ENCODE results near the gene AP3D1.
A peak's percentile ranks its signal among the peaks of the same experiment; 100 is the strongest.

The AP3D1 gene

GRCh38 chr19:2081873-2082810 lies 69.2 kb downstream of the AP3D1 start:
- DNase-seq = peak; percentile 62

DNA sequence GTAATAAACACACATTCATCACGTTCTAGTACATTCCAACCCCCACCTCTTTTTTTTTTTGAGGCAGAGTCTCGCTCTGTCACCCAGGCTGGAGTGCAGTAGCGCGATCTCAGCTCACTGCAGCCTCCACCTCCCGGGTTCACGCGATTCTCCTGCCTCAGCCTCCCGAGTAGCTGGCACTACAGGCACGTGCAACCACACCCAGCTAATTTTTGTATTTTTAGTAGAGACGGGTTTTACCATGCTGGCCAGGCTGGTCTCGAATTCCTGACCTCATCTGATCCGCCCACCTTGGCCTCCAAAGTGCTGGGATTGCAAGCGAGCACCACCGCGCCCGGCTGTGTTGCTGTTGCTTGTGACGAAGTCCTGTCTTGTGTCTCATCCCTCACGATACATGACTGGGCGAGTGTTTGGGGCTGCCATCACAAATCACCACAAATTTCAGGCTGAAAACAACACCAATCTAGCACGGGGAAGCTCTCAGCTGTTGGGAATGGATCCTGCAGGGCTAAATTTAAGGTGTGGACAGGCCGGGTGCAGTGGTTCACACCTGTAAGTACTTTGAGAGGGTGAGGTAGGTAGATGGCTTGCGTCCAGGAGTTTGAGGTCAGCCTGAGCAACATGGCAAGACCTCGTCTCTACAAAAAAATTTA lies 70.9 kb downstream of the AP3D1 start:
- no peak for DNase-seq

DNA sequence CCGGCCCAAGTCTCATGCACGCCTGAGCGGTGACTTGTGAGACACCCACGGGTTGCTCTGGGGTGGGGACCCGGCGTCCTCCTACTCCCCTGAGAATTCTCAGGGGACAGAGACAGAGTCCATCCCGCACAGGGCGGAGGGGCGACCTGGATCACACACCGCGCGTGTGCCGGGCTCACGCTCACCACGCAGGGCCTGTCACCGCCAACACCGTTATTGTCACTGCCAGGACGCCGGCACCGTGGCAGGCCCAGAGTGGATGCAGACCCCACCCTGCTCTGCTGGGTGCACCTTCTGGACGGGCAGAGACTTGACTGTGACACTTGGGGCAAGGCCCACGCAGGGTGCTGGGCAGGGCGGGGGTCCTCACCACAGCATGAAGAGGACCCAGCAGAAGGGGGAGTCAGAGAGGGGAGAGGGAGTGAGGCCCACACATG lies 71.5 kb downstream of the AP3D1 start:
- DNase-seq = no peak

DNA sequence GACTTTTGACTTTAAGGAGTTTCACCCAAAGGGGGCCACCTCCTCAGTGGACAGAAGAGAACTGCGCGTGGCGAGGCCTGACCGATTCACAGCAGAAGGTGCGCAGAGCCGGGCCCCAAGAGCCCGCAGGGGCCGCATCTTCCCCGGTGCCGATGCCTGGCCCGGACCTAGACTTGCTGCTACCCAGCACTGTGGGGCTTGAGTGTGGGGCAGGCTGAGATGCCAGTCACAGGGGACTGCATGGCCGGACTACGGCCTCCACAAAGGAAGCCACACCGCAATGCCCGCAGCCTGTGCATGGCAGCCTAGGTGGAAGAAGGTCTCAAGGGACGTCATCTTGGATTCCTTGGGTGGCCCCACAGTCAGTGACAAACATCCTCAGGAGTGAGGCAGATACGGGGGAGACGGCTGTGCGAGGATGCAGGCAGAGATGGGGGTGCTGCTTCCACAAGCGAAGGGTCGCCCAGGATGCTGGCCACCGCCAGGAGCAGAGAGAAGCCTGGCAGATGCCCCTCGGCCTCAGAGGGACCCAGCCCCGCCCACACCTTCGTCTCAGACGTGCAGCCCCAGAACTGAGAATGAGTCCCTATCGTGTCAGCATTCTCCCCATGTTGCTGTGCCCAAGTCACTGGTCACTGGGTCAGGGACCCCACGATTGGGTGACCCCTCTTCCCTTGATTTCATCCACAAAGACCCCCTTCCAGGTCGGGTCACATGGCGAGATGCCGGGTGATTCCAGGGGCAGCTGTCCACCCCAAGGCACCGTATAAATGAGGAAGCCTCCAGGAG lies 72.1 kb downstream of the AP3D1 start:
- no peak for DNase-seq

DNA sequence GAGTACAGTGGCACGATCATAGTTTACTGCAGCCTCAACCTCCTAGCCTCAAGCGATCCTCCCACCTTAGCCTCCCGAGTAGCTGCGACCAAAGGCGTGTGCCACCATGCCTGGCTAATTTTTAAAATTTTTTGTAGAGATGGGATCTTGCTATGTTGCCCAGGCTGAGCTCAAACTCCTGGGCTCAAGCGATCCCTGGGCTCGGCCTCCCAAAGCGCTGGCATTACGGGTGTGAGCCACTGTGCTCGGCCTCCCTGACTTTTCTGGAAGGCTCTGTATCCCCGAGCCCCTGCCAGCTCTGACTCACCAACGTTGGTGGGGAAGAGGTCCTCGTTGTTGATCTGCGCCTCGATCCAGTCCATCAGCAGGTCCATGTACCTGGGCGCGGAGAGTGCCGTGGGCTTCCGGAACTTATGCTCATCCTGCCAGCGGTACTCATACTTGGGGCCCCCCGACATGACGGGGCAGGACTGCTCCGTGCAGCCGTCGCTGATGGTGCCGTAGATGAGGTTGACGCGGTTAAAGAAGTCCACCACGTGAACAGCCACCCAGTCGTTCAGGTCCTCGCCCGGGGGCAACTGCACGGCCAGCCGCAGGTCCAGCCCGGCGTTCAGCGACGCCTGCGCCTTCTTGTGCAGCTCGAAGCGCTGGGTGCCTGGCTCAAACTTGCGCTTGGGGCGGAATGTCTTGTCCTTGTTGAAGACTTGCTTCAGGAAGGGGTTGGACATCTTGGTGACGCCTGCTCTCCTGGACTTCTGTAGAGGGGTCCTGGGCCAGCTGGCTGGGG lies 73.3 kb downstream of the AP3D1 start:
- no peak for DNase-seq

- no peak for DNase-seq
Observed at GRCh38 chr19:2077398-2077797, 74.0 kb downstream of the AP3D1 start.

DNA sequence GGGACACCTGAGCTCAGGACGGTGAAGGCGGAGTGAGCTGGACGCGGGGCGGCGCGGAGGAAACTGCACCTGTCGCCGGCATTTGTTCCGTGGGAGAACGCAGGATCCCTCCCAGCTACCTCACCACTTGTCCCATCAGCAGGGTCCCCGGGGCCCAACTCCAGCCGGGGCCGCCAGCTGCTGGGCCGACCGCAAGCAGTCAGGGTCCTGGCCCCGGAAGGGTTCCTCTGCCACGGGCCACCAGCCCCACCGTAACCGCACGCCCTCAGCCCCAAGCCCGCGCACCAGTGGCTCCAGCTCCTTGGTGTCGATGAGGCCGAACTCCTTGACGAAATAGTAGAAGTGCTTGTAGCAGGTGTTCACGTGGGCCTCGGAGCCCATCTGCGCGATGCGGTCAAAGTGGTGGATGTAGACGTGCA lies 74.8 kb downstream of the AP3D1 start:
- no peak for DNase-seq

- DNase-seq = no peak
Observed at GRCh38 chr19:2072757-2073551, 78.4 kb downstream of the AP3D1 start.

- no peak for DNase-seq
Observed at GRCh38 chr19:2070986-2071673, 80.2 kb downstream of the AP3D1 start.

GRCh38 chr19:2070436-2070827 lies 80.9 kb downstream of the AP3D1 start:
- no peak for DNase-seq

- DNase-seq = no peak
Observed at GRCh38 chr19:2064788-2065524, 86.4 kb downstream of the AP3D1 start.

DNA sequence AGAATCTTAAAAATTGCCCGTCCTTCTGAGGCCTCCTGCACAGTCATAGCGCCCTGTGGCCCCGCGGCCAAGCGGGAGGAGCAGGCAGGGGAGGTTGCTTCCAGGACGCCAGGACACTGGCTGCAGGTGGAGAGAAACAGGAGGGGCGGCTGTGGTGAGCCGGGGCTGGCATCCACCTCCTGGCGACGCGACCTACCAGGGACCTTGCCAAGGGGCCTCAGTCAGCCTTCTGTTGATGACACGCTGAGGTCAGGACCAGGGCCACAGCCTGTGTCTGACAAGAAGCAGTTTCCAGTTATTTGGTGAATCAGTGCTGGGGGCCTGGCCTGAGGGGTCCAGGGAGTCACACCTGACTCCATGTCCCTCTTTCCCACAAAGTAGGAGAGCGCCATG lies 87.0 kb downstream of the AP3D1 start:
- no peak for DNase-seq

DNA sequence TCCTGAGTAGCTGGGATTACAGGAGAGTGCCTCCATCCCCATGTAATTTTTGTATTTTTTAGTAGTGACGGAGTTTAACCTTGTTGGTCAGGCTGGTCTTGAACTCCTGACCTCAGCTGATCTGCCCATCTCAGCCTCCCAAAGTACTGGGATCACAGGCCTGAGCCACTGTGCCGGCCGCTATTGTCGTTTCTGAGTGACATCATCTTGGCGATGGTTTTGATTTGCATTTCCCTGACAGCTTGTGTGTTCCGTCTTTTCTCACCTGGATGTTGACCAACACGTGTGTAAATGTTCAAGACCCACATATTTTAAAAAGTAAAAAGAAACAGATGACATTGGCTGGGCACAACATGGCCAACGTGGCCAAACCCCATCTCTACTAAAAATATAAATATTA lies 87.5 kb downstream of the AP3D1 start:
- no peak for DNase-seq

DNA sequence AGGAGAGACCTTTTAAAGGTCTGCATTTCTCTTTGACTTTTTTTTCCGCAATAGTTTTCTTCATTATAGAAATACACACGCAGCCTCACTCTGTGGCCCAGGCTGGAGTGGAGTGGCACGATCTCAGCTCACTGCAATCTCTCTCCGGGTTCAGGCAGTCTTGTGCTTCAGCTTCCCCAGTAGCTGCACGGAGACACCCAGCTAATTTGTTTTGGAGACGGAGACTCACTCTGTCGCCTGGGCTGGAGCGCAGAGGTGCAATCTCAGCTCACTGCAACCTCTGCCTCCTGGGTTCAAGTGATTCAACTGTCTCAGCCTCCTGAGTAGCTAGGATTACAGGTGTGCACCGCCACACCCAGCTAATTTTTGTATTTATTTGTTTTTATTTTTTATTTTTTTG lies 88.6 kb downstream of the AP3D1 start:
- DNase-seq = no peak

DNA sequence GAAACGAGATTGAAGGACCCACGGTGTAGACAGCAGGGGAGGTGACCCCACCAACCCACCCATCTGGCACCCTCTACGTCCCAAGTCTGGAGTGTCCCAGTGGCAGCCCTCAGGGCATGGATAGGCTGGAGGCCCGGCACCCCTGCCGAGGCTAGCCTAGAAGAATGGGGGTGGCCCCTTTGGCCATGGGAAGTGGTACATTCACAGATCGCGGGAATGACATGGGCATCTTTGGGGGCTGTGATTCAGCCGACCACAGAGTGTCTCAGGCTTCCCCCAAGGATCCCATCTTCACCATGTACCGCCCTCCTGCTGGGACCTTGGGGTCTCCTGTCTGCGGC lies 89.0 kb downstream of the AP3D1 start:
- DNase-seq = no peak

DNA sequence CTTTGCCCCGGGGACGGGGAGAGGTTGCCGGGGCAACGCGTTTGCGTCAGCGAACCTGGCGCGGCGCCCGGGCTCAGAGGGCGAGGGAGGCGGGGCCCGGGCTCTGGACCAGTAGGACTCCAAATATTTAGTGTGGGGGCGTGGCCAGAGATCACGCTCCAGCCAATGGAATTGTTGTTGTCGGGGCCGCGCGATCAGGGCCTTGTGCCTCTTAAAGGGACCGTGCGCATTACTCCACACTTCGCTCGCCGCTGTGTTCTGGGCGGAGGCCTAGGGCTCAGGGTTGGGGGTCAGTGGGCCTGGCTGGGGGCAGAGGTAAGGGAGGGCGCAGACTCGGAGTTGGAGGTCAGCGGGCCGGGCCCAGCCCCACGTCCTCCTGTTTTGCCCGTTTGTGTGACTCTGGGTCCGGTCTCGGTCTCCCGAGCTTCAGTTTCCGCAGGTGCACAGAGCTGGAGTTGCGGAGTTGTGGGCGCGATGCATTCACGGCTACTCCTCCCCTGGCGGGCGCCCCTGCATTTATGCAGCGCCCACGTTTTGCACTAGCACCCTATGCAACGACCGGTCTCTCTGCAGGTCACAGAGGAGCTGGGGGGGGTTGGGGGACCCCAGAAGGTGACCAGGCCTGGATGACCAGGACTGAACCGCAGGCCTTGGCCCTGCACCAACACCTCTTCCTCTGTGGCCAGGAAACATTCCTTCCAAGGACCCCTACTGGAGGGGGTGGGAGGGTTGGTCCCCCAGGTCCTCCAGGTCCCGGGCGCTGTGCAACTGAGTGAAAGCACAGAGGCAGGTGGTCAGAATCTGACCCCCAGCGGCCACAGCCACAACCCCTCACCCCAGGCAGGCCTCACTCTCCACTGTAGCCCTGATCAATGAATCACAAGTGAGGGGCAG lies 89.6 kb downstream of the AP3D1 start:
- DNase-seq = peak; percentile 100

DNA sequence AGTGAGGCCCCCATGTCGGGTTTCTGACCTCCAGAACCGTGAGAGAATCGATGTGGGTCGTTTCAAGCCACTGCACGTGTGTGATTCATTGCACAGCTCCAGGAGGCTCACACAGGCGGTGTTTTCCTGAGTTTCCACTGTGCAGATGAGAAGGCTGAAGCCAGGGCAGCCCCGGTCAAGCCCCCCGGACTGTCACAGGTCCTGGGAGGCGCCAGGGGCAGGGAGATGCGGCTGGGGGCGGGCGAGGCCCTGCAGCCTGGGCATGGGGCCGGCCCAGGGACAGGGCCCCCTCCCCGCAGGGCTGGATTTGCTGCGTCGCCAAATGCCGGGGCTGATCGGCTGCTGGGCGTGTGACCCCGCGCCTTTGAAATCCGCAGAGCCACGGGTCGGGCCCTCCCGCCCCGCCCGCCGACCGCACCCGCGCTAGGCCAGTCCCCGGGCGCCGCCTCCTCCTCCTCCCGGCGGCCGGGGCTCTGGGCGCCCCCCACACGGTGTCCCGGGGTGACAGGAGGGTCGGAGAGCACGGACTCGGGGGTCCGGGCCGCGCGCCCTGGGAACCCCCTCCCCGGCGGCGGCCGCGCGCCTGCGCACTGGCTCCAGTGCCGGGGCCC lies 90.4 kb downstream of the AP3D1 start:
- DNase-seq = peak; percentile 72

DNA sequence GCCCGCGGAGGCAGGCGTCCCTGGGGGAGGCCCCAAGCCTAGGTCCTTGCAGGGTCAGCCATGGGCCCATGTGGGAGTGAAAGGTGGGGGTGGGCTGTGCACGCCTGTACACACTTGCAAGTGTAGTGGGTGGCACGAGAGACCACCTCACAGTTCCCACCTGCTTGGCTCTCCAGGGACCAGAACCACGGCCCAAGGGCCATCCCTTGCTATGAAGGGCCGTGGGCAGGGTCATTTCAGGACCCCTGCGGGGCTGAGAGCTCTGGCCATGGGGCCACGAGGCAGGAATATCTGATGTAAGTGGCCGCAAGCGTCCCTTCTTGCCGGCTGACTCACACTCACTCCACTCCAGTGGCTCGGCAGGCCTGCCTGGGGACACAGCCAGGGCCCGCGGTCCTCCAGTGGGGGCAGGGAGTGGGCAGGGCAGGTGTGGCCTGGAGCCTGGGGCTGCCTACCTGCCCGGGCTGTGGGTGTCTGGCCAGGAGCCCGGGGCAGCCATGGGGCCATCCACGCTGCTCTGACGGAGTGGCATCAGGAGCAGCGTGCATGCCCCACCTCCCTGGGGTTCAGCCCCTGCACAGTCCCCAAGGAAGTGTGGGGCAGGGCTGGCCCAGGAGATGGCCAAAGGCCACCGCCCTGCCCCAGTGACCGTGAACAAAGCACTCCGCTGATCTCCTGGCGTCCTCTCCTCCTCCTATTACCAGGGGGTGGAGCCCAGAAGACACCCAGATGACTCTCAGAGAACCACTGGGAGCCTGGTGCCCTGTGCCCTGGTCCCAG lies 91.8 kb downstream of the AP3D1 start:
- no peak for DNase-seq
